Measurements from ENCODE around the gene MIPOL1. TPM values are rescaled to one million over a fixed set of nuclear protein-coding genes. Genes with fewer than 3 reads are reported as not detected.

Gene MIPOL1
- total and polyA plus RNA-seq, 2 experiments from 2014 or later = 16.6 to 24.8 TPM

DNA sequence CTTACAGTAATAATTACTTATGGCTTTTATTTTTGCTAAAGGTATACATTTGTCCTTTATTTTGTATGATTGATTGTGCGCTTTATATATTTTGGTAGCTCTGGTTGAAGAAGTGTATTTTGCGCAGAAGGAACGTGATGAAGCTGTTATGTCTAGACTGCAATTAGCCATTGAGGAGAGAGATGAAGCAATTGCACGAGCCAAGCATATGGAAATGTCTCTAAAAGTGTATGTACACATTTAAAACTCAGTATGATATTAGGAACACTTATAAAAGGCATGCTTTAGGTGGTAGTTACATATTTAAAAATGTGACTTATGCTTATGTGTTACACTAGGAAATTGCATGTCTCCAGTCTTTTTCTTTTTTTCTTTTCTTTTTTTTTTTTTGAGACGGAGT, 87.5 kb downstream of the MIPOL1 start (continued):
- TF ChIP-seq, protein P1, sequence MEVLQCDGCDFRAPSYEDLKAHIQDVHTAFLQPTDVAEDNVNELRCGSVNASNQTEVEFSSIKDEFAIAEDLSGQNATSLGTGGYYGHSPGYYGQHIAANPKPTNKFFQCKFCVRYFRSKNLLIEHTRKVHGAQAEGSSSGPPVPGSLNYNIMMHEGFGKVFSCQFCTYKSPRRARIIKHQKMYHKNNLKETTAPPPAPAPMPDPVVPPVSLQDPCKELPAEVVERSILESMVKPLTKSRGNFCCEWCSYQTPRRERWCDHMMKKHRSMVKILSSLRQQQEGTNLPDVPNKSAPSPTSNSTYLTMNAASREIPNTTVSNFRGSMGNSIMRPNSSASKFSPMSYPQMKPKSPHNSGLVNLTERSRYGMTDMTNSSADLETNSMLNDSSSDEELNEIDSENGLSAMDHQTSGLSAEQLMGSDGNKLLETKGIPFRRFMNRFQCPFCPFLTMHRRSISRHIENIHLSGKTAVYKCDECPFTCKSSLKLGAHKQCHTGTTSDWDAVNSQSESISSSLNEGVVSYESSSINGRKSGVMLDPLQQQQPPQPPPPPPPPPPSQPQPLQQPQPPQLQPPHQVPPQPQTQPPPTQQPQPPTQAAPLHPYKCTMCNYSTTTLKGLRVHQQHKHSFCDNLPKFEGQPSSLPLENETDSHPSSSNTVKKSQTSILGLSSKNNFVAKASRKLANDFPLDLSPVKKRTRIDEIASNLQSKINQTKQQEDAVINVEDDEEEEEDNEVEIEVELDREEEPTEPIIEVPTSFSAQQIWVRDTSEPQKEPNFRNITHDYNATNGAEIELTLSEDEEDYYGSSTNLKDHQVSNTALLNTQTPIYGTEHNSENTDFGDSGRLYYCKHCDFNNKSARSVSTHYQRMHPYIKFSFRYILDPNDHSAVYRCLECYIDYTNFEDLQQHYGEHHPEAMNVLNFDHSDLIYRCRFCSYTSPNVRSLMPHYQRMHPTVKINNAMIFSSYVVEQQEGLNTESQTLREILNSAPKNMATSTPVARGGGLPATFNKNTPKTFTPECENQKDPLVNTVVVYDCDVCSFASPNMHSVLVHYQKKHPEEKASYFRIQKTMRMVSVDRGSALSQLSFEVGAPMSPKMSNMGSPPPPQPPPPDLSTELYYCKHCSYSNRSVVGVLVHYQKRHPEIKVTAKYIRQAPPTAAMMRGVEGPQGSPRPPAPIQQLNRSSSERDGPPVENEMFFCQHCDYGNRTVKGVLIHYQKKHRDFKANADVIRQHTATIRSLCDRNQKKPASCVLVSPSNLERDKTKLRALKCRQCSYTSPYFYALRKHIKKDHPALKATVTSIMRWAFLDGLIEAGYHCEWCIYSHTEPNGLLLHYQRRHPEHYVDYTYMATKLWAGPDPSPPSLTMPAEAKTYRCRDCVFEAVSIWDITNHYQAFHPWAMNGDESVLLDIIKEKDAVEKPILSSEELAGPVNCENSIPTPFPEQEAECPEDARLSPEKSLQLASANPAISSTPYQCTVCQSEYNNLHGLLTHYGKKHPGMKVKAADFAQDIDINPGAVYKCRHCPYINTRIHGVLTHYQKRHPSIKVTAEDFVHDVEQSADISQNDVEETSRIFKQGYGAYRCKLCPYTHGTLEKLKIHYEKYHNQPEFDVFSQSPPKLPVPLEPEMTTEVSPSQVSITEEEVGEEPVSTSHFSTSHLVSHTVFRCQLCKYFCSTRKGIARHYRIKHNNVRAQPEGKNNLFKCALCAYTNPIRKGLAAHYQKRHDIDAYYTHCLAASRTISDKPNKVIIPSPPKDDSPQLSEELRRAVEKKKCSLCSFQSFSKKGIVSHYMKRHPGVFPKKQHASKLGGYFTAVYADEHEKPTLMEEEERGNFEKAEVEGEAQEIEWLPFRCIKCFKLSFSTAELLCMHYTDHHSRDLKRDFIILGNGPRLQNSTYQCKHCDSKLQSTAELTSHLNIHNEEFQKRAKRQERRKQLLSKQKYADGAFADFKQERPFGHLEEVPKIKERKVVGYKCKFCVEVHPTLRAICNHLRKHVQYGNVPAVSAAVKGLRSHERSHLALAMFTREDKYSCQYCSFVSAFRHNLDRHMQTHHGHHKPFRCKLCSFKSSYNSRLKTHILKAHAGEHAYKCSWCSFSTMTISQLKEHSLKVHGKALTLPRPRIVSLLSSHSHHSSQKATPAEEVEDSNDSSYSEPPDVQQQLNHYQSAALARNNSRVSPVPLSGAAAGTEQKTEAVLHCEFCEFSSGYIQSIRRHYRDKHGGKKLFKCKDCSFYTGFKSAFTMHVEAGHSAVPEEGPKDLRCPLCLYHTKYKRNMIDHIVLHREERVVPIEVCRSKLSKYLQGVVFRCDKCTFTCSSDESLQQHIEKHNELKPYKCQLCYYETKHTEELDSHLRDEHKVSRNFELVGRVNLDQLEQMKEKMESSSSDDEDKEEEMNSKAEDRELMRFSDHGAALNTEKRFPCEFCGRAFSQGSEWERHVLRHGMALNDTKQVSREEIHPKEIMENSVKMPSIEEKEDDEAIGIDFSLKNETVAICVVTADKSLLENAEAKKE (CRISPR knock-in tag; IDR thresholded peaks at IDR 0.05) = no peak
- no peak for TF ChIP-seq ZNF114 (CRISPR knock-in tag; IDR thresholded peaks at IDR 0.05)
- TF ChIP-seq, protein P2, sequence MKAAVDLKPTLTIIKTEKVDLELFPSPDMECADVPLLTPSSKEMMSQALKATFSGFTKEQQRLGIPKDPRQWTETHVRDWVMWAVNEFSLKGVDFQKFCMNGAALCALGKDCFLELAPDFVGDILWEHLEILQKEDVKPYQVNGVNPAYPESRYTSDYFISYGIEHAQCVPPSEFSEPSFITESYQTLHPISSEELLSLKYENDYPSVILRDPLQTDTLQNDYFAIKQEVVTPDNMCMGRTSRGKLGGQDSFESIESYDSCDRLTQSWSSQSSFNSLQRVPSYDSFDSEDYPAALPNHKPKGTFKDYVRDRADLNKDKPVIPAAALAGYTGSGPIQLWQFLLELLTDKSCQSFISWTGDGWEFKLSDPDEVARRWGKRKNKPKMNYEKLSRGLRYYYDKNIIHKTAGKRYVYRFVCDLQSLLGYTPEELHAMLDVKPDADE (IDR thresholded peaks at IDR 0.05) = no peak
- TF ChIP-seq STAT1 (IDR thresholded peaks at IDR 0.05; ENCODE audit: unreplicated experiment) = no peak
- TF ChIP-seq EZH2phosphoT487 (IDR thresholded peaks at IDR 0.05; ENCODE audit: unreplicated experiment) = no peak
- TF ChIP-seq, protein P3, sequence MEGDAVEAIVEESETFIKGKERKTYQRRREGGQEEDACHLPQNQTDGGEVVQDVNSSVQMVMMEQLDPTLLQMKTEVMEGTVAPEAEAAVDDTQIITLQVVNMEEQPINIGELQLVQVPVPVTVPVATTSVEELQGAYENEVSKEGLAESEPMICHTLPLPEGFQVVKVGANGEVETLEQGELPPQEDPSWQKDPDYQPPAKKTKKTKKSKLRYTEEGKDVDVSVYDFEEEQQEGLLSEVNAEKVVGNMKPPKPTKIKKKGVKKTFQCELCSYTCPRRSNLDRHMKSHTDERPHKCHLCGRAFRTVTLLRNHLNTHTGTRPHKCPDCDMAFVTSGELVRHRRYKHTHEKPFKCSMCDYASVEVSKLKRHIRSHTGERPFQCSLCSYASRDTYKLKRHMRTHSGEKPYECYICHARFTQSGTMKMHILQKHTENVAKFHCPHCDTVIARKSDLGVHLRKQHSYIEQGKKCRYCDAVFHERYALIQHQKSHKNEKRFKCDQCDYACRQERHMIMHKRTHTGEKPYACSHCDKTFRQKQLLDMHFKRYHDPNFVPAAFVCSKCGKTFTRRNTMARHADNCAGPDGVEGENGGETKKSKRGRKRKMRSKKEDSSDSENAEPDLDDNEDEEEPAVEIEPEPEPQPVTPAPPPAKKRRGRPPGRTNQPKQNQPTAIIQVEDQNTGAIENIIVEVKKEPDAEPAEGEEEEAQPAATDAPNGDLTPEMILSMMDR (conservative IDR thresholded peaks at IDR 0.05; ENCODE audit: low read depth in 2 of 2) = no peak
- no peak for TF ChIP-seq POLR2AphosphoS5 (IDR thresholded peaks at IDR 0.05; ENCODE audit: low read depth)

DNA sequence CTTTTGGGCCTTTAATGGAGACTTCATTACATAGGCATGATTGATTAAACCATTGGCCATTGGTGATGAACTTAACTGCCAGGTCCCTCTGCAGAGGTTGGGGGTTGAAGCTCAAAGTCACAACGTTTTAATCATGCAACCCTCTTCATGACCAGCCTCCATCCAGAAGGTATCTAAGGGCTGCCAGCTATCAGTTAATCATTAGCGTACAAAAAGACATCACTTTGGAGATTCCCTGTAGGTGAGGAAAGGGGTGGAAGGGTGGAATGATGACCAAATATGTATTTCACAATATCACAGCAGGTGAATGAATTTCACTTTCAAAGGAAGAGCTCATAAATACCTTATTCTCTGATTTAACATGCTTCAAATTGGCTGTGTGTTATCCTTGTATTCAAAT, 92.0 kb downstream of the MIPOL1 start:
- no peak overlapping the region for H3K4me3 ChIP-seq
- no peaks in the 10 kb centered on the region for H3K27me3 ChIP-seq (ENCODE audit: insufficient read depth)
- no peak overlapping the region for H3K4me2 ChIP-seq
- H3K27me3 Mint-ChIP-seq (ENCODE audit: insufficient read depth, low read depth, poor library complexity) = no peaks in the 10 kb centered on the region
- no peaks in the 10 kb centered on the region for H3K79me2 ChIP-seq (replicated peaks; ENCODE audit: insufficient read depth)
- H3K27ac ChIP-seq (ENCODE audit: low read depth) = no peak overlapping the region
- H2AFZ ChIP-seq = no peak overlapping the region
- no peak overlapping the region for H3K27ac Mint-ChIP-seq
- H4K20me1 ChIP-seq (replicated peaks; ENCODE audit: insufficient read depth) = no peaks in the 10 kb centered on the region
- no peaks in the 10 kb centered on the region for H3K9me2 ChIP-seq (ENCODE audit: insufficient read depth)
- peaks cover 7% of the 10 kb centered on the region for H3K36me3 ChIP-seq (ENCODE audit: insufficient read depth)
- ATAC-seq (no peak), DNase-seq (ENCODE audit: low spot score) (no peak)
- H3K4me3 Mint-ChIP-seq = no peak overlapping the region
- H3F3A ChIP-seq (replicated peaks; ENCODE audit: low read depth) = no peaks in the 10 kb centered on the region
- H3K9me3 Mint-ChIP-seq = peaks cover 44% of the 10 kb centered on the region
- H3K4me1 ChIP-seq (ENCODE audit: insufficient read depth) = no peaks in the 10 kb centered on the region
- no peaks in the 10 kb centered on the region for H3K4me1 Mint-ChIP-seq
- peaks cover 59% of the 10 kb centered on the region for H3K36me3 Mint-ChIP-seq (ENCODE audit: low read depth)
- TF ChIP-seq, protein P4, sequence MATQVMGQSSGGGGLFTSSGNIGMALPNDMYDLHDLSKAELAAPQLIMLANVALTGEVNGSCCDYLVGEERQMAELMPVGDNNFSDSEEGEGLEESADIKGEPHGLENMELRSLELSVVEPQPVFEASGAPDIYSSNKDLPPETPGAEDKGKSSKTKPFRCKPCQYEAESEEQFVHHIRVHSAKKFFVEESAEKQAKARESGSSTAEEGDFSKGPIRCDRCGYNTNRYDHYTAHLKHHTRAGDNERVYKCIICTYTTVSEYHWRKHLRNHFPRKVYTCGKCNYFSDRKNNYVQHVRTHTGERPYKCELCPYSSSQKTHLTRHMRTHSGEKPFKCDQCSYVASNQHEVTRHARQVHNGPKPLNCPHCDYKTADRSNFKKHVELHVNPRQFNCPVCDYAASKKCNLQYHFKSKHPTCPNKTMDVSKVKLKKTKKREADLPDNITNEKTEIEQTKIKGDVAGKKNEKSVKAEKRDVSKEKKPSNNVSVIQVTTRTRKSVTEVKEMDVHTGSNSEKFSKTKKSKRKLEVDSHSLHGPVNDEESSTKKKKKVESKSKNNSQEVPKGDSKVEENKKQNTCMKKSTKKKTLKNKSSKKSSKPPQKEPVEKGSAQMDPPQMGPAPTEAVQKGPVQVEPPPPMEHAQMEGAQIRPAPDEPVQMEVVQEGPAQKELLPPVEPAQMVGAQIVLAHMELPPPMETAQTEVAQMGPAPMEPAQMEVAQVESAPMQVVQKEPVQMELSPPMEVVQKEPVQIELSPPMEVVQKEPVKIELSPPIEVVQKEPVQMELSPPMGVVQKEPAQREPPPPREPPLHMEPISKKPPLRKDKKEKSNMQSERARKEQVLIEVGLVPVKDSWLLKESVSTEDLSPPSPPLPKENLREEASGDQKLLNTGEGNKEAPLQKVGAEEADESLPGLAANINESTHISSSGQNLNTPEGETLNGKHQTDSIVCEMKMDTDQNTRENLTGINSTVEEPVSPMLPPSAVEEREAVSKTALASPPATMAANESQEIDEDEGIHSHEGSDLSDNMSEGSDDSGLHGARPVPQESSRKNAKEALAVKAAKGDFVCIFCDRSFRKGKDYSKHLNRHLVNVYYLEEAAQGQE (IDR thresholded peaks at IDR 0.05; ENCODE audit: unreplicated experiment) = no peak
- TF ChIP-seq JUNB (IDR thresholded peaks at IDR 0.05; ENCODE audit: unreplicated experiment) (no peak), ZNF331 (CRISPR knock-in tag; IDR thresholded peaks at IDR 0.05; ENCODE audit: low read depth) (no peak), POLR2AphosphoS5 (IDR thresholded peaks at IDR 0.05; ENCODE audit: low read depth) (no peak)

Data from GM23338 (cell line).